ENCODE results near the gene USP25. TPM values are rescaled to one million over a fixed set of nuclear protein-coding genes. Genes with fewer than 3 reads are reported as not detected.

USP25 gene
- total RNA-seq, 1 experiment from 2014 or later = 22.1 TPM

DNA sequence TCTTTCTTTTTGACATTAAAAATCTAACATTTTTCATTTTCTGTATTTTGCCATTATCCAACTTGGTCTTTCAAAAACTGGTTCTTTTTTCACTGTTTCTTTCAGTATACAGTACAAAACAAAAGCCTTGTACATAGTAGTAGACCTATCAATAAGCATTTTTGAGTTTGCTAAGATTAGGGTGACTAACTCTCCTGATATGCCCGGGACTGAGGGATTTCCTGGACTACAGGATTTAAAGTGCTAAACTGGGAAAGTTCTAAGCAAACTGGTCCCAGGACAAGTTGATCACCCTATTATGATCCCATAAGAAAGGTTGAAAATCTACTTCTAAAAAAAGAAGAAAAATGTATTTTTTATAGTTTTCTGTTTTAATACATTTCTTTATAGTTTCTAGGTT, 120.9 kb downstream of the USP25 start:
- Mint-ChIP-seq H3K4me3 (ENCODE audit: low read depth, unreplicated experiment) (no peak overlapping the region), H3K4me1 (ENCODE audit: low read depth, unreplicated experiment) (peaks cover 9% of the 10 kb centered on the region), H3K27me3 (ENCODE audit: unreplicated experiment) (no peaks in the 10 kb centered on the region), H3K27ac (ENCODE audit: unreplicated experiment) (no peak overlapping the region), H3K36me3 (ENCODE audit: insufficient read depth, unreplicated experiment) (peaks cover 10% of the 10 kb centered on the region), H3K9me3 (ENCODE audit: low read depth, unreplicated experiment) (no peaks in the 10 kb centered on the region)
- TF ChIP-seq, protein P1, sequence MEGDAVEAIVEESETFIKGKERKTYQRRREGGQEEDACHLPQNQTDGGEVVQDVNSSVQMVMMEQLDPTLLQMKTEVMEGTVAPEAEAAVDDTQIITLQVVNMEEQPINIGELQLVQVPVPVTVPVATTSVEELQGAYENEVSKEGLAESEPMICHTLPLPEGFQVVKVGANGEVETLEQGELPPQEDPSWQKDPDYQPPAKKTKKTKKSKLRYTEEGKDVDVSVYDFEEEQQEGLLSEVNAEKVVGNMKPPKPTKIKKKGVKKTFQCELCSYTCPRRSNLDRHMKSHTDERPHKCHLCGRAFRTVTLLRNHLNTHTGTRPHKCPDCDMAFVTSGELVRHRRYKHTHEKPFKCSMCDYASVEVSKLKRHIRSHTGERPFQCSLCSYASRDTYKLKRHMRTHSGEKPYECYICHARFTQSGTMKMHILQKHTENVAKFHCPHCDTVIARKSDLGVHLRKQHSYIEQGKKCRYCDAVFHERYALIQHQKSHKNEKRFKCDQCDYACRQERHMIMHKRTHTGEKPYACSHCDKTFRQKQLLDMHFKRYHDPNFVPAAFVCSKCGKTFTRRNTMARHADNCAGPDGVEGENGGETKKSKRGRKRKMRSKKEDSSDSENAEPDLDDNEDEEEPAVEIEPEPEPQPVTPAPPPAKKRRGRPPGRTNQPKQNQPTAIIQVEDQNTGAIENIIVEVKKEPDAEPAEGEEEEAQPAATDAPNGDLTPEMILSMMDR (IDR thresholded peaks at IDR 0.05; ENCODE audit: unreplicated experiment) = no peak
- intact Hi-C loops (cut with micrococcal nuclease; ENCODE audit: unreplicated experiment) = no loop called here
- no TSS peak for BruUV-seq (replicated peaks)
- CTCF ChIA-PET = no interaction called here
- DNase-seq = no peak

DNA sequence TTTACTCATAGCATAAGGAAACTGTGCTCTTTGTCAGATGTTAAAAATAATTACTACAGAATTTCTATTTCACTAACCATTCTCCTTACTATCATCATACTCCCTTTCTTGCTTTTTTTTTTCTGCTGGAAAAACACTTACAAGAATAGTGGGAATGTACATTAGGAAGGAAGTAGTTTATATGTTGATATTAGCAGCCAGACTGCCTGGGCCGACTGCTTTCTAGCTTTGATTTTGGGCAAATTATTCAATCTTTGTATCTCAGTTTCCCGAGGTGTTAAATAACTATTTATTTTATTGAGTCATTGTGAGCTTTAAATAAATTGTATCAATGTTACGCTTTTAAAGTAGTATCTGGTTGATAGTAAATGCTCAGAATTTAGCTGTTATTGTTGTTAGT, 122.4 kb downstream of the USP25 start:
- intact Hi-C loops (cut with micrococcal nuclease; ENCODE audit: unreplicated experiment) = no loop called here
- Mint-ChIP-seq H3K9me3 (ENCODE audit: low read depth, unreplicated experiment) (no peaks in the 10 kb centered on the region), H3K4me1 (ENCODE audit: low read depth, unreplicated experiment) (peaks cover 9% of the 10 kb centered on the region), H3K27me3 (ENCODE audit: unreplicated experiment) (no peaks in the 10 kb centered on the region), H3K4me3 (ENCODE audit: low read depth, unreplicated experiment) (no peak overlapping the region), H3K36me3 (ENCODE audit: insufficient read depth, unreplicated experiment) (peaks cover 10% of the 10 kb centered on the region), H3K27ac (ENCODE audit: unreplicated experiment) (no peak overlapping the region)
- DNase-seq = no peak
- CTCF ChIA-PET = no interaction called here
- TF ChIP-seq, protein P1 (IDR thresholded peaks at IDR 0.05; ENCODE audit: unreplicated experiment) = no peak
- no TSS peak for BruUV-seq (replicated peaks)

DNA sequence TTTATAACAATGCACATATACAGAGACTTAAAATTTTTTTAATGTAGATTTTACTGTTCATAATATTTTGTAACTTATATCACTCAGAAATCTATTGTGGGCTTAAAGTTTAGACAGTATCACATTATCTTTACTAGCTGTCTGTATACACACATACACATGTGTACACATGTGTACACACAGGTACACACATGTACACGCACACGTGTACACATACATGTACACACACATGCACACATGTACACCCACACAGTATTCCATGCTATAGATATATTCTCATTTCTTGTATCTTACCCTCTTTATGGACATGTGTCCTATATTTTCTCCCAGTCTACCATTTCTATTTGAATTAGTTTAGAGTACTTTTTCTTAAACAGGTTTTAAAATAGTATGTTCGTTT, 123.3 kb downstream of the USP25 start:
- TF ChIP-seq, protein P1 (IDR thresholded peaks at IDR 0.05; ENCODE audit: unreplicated experiment) = no peak
- Mint-ChIP-seq H3K4me1 (ENCODE audit: low read depth, unreplicated experiment) (peaks cover 9% of the 10 kb centered on the region), H3K4me3 (ENCODE audit: low read depth, unreplicated experiment) (no peak overlapping the region), H3K36me3 (ENCODE audit: insufficient read depth, unreplicated experiment) (peaks cover 10% of the 10 kb centered on the region), H3K9me3 (ENCODE audit: low read depth, unreplicated experiment) (no peaks in the 10 kb centered on the region), H3K27me3 (ENCODE audit: unreplicated experiment) (no peaks in the 10 kb centered on the region), H3K27ac (ENCODE audit: unreplicated experiment) (no peak overlapping the region)
- BruUV-seq (replicated peaks) = no TSS peak
- intact Hi-C loops (cut with micrococcal nuclease; ENCODE audit: unreplicated experiment) = no loop called here
- DNase-seq = no peak
- CTCF ChIA-PET = no interaction called here

DNA sequence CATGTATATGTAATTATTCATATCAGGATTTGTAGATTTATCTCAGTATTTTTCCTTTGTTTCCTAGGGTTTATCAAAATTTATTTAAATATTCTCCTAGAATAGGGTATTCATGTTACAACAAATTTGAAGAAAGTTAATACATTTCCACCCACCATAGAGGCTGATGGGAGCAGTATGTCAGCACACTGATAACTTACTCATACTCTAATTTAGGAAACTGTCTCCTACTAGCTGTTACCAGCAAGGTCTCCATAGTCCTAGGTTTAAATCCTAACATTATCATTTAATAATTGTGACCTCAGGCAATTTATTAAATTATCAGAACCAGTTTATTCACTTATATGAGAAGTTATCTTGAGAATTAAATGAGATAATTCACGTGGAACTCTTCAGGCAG, 127.0 kb downstream of the USP25 start:
- intact Hi-C loops (cut with micrococcal nuclease; ENCODE audit: unreplicated experiment) = no loop called here
- no peak for DNase-seq
- Mint-ChIP-seq H3K36me3 (ENCODE audit: insufficient read depth, unreplicated experiment) (peaks cover 10% of the 10 kb centered on the region), H3K4me3 (ENCODE audit: low read depth, unreplicated experiment) (no peak overlapping the region), H3K4me1 (ENCODE audit: low read depth, unreplicated experiment) (no peaks in the 10 kb centered on the region), H3K27ac (ENCODE audit: unreplicated experiment) (no peak overlapping the region), H3K9me3 (ENCODE audit: low read depth, unreplicated experiment) (no peaks in the 10 kb centered on the region), H3K27me3 (ENCODE audit: unreplicated experiment) (no peaks in the 10 kb centered on the region)
- no TSS peak for BruUV-seq (replicated peaks)
- CTCF ChIA-PET = no interaction called here
- TF ChIP-seq, protein P1 (IDR thresholded peaks at IDR 0.05; ENCODE audit: unreplicated experiment) = no peak

DNA sequence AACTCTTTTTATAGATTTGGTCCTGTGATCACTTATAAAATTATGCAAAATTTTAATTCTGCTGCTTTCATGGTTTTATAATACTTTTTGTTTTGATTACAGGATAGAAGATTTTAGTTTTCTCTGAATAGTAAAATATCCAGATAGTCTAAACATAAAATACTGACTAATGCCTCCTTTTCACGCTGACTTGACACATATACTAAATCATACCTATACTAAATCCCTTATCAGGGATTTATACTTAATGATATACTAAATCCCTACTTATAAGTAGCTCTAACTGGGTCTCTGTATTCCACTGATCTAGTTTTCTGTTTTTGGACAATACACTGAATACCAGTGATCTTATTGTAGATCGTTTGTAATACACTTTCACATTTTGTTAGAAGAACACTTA, 128.0 kb downstream of the USP25 start:
- H3K9me3 Mint-ChIP-seq (ENCODE audit: low read depth, unreplicated experiment) = no peaks in the 10 kb centered on the region

More for the DNA sequence above, 128.0 kb downstream of the USP25 start:
- TF ChIP-seq, protein P1 (IDR thresholded peaks at IDR 0.05; ENCODE audit: unreplicated experiment) = no peak
- no peak overlapping the region for H3K4me3 Mint-ChIP-seq (ENCODE audit: low read depth, unreplicated experiment)
- H3K4me1 Mint-ChIP-seq (ENCODE audit: low read depth, unreplicated experiment) = no peaks in the 10 kb centered on the region
- CTCF ChIA-PET = no interaction called here
- intact Hi-C loops (cut with micrococcal nuclease; ENCODE audit: unreplicated experiment) = no loop called here
- no peaks in the 10 kb centered on the region for H3K27me3 Mint-ChIP-seq (ENCODE audit: unreplicated experiment)
- peaks cover 10% of the 10 kb centered on the region for H3K36me3 Mint-ChIP-seq (ENCODE audit: insufficient read depth, unreplicated experiment)
- DNase-seq = no peak
- no TSS peak for BruUV-seq (replicated peaks)
- no peak overlapping the region for H3K27ac Mint-ChIP-seq (ENCODE audit: unreplicated experiment)
